ENCODE measurements around the gene GOLGA6A.
"Not testable (repeated sequence)": the region's sequence is repeated elsewhere in the genome, so short reads cannot be mapped to it uniquely, and the experiment has no call there.

The GOLGA6A gene

GRCh38 chr15:74052271-74053260, 29.8 kb downstream of the GOLGA6A start:
- not testable (repeated sequence) for DNase-seq

- no peak for DNase-seq
Measured at GRCh38 chr15:74050556-74051234, 31.7 kb downstream of the GOLGA6A start.

- DNase-seq: no peak
Measured at GRCh38 chr15:74050127-74050526, 32.2 kb downstream of the GOLGA6A start.

GRCh38 chr15:74046275-74046674, 36.1 kb downstream of the GOLGA6A start:
- no peak for DNase-seq

- DNase-seq: no peak
Measured at GRCh38 chr15:74045636-74046274, 36.6 kb downstream of the GOLGA6A start.

GRCh38 chr15:74045184-74045583, 37.2 kb downstream of the GOLGA6A start:
- no peak for DNase-seq

- no peak for DNase-seq
Measured at GRCh38 chr15:74044267-74045110, 37.9 kb downstream of the GOLGA6A start.

- DNase-seq: no peak
Measured at GRCh38 chr15:74043425-74044266, 38.7 kb downstream of the GOLGA6A start.

- DNase-seq: no peak
Measured at GRCh38 chr15:74042603-74043424, 39.5 kb downstream of the GOLGA6A start.

- no peak for DNase-seq
Measured at GRCh38 chr15:74041777-74042435, 40.4 kb downstream of the GOLGA6A start.

- no peak for DNase-seq
Measured at GRCh38 chr15:74041311-74041756, 41.0 kb downstream of the GOLGA6A start.

GRCh38 chr15:74040109-74040850, 42.1 kb downstream of the GOLGA6A start:
- DNase-seq: no peak

- DNase-seq: no peak
Measured at GRCh38 chr15:74039656-74040010, 42.7 kb downstream of the GOLGA6A start.

- DNase-seq: no peak
Measured at GRCh38 chr15:74038707-74039655, 43.4 kb downstream of the GOLGA6A start.

GRCh38 chr15:74037171-74038117, 44.9 kb downstream of the GOLGA6A start:
- no peak for DNase-seq

GRCh38 chr15:74036271-74037170, 45.8 kb downstream of the GOLGA6A start:
- DNase-seq: no peak
